IPS-NIHi11 (cell line): ENCODE results near the gene NDUFB6.
"Not testable (repeated sequence)": the region's sequence is repeated elsewhere in the genome, so short reads cannot be mapped to it uniquely, and the experiment has no call there.

Source experiments
- DNase-seq: peaks from one replicate; pipeline ENCODE4 v3.0.0; 2012; ENCODE audit warnings: mixed read lengths, low spot score

The NDUFB6 gene

GRCh38 chr9:32570262-32570661 is 2.7 kb downstream of the NDUFB6 start:
- no peak for DNase-seq

GRCh38 chr9:32566770-32567169 is 6.2 kb downstream of the NDUFB6 start:
- DNase-seq: no peak

GRCh38 chr9:32565967-32566366 is 7.0 kb downstream of the NDUFB6 start:
- no peak for DNase-seq

GRCh38 chr9:32558408-32558934 is 14.5 kb downstream of the NDUFB6 start:
- DNase-seq: no peak

- DNase-seq: no peak
Measured at GRCh38 chr9:32554591-32554990, 18.4 kb downstream of the NDUFB6 start.

- DNase-seq: no peak
Measured at GRCh38 chr9:32554107-32554506, 18.9 kb downstream of the NDUFB6 start.

GRCh38 chr9:32552172-32552872 is 20.6 kb downstream of the NDUFB6 start, which contains the start of the genes SMIM27 and TOPORS:
TSS of gene SMIM27 (plus strand) at chr9:32552327. CDS start at chr9:32552435, 108 bp downstream.
TSS of gene TOPORS (minus strand) at chr9:32552586. CDS start at chr9:32552436, 150 bp downstream.
- DNase-seq: peak; percentile 84

- DNase-seq: no peak
Measured at GRCh38 chr9:32551276-32552051, 21.5 kb downstream of the NDUFB6 start.

GRCh38 chr9:32550562-32551275 is 22.2 kb downstream of the NDUFB6 start:
- DNase-seq: peak; percentile 97

- DNase-seq: no peak
Measured at GRCh38 chr9:32550150-32550561, 22.8 kb downstream of the NDUFB6 start.

GRCh38 chr9:32548213-32548612 is 24.7 kb downstream of the NDUFB6 start:
- not testable (repeated sequence) for DNase-seq

- DNase-seq: no peak
Measured at GRCh38 chr9:32545884-32546283, 27.1 kb downstream of the NDUFB6 start.

- DNase-seq: no peak
Measured at GRCh38 chr9:32543047-32543446, 29.9 kb downstream of the NDUFB6 start.

- DNase-seq: no peak
Measured at GRCh38 chr9:32533816-32534215, 39.1 kb downstream of the NDUFB6 start.

- DNase-seq: no peak
Measured at GRCh38 chr9:32533336-32533735, 39.6 kb downstream of the NDUFB6 start.

- DNase-seq: no peak
Measured at GRCh38 chr9:32526707-32527048, 46.3 kb downstream of the NDUFB6 start.

GRCh38 chr9:32526041-32526706 is 46.8 kb downstream of the NDUFB6 start, which contains the start of gene RIGI:
TSS of gene RIGI (minus strand) at chr9:32526196. CDS start at chr9:32526166, 30 bp downstream.
- DNase-seq: peak; percentile 55

GRCh38 chr9:32525709-32526030 is 47.3 kb downstream of the NDUFB6 start:
- no peak for DNase-seq

GRCh38 chr9:32524892-32525708 is 47.9 kb downstream of the NDUFB6 start:
- peak; percentile 14 for DNase-seq

GRCh38 chr9:32524558-32524891 is 48.4 kb downstream of the NDUFB6 start:
- not testable (repeated sequence) for DNase-seq

GRCh38 chr9:32523910-32524309 is 49.0 kb downstream of the NDUFB6 start:
- no peak for DNase-seq
